Endodermal cell (in vitro differentiated cells): ENCODE data around the gene TEX14. TPM values are rescaled to one million over a fixed set of nuclear protein-coding genes. Genes with fewer than 3 reads are reported as not detected.

Experiments
- DNase-seq: peaks from one replicate; pipeline ENCODE4 v3.0.0-alpha.2; 2017
- H3K27ac ChIP-seq: 2 replicates; pipeline ENCODE4 v1.5.1; 2013; ENCODE audit warnings: mild to moderate bottlenecking, low read depth, low read length, moderate library complexity
- H3K27me3 ChIP-seq: 2 replicates; pipeline ENCODE4 v1.6.1; 2013; ENCODE audit warnings: mild to moderate bottlenecking, low read length, moderate library complexity; ENCODE audit not compliant: insufficient read depth, control insufficient read depth, poor library complexity, severe bottlenecking
- H3K36me3 ChIP-seq: 2 replicates; pipeline ENCODE4 v1.7.0; 2013; ENCODE audit warnings: mild to moderate bottlenecking, low read length, moderate library complexity; ENCODE audit not compliant: control insufficient read depth, insufficient read depth
- H3K4me1 ChIP-seq: one replicate; pipeline ENCODE4 v1.7.0; 2013; ENCODE audit warnings: low read length; ENCODE audit not compliant: control insufficient read depth, insufficient read depth
- H3K4me3 ChIP-seq: 2 replicates; pipeline ENCODE4 v1.5.1; 2013; ENCODE audit warnings: mild to moderate bottlenecking, low read length, moderate library complexity
- H3K9ac ChIP-seq: 2 replicates; pipeline ENCODE4 v1.6.1; 2013; ENCODE audit warnings: mild to moderate bottlenecking, low read length, moderate library complexity; ENCODE audit not compliant: poor library complexity, severe bottlenecking; ENCODE audit errors: extremely low read depth
- H3K9me3 ChIP-seq: 2 replicates; pipeline ENCODE4 v1.6.1; 2013; ENCODE audit warnings: mild to moderate bottlenecking, low read length, moderate library complexity; ENCODE audit not compliant: control insufficient read depth
- H3K27ac Mint-ChIP-seq: 2 replicates; pipeline ENCODE4 v1.8.0; 2020; ENCODE audit warnings: mixed read lengths
- H3K27me3 Mint-ChIP-seq: 2 replicates; pipeline ENCODE4 v1.8.0; 2021; ENCODE audit warnings: mild to moderate bottlenecking, mixed read lengths; ENCODE audit not compliant: insufficient read depth
- H3K36me3 Mint-ChIP-seq: 2 replicates; pipeline ENCODE4 v1.8.0; 2020; ENCODE audit warnings: low read depth, mixed read lengths
- H3K4me1 Mint-ChIP-seq: 2 replicates; pipeline ENCODE4 v1.8.0; 2020; ENCODE audit warnings: mixed read lengths
- H3K4me3 Mint-ChIP-seq: 2 replicates; pipeline ENCODE4 v1.8.0; 2020; ENCODE audit warnings: mild to moderate bottlenecking, moderate library complexity, mixed read lengths
- H3K9me3 Mint-ChIP-seq: 2 replicates; pipeline ENCODE4 v1.8.0; 2020; ENCODE audit warnings: mild to moderate bottlenecking, mixed read lengths
- CTCF ChIP-seq: fragments of 200-600 bp; sonication (generic); conservative IDR thresholded peaks from 2 replicates; pipeline ENCODE4 v1.5.0; 2021; ENCODE audit warnings: antibody characterized with exemption, mild to moderate bottlenecking
- WGBS, 2 experiments: methylation state at CpG; one replicate each; pipeline versions ENCODE4 v1.1.5 to v1.1.7; 2013; ENCODE audit warnings: missing lambda C conversion rate in 2 of 2, mixed read lengths in 1 of 2; ENCODE audit not compliant: insufficient coverage in 1 of 2, insufficient read length in 1 of 2; 5-methylcytosine and 5-hydroxymethylcytosine counted together
- total RNA-seq, 2 donors: library from RNA; stranded (reverse); fragmentation: NEBNext Ultra II Directional in 1 of 2; extraction: Animal tissue kit (Norgen Biotek cat#: 25700) in 1 of 2; gene quantifications; 2 replicates in 1 of 2; 3 replicates in 1 of 2; pipeline ENCODE4 v1.2.1, GENCODE V29; 2021

The TEX14 gene
- total RNA-seq, 2 donors from 2014 or later, result 0.09 to 0.18 TPM

DNA sequence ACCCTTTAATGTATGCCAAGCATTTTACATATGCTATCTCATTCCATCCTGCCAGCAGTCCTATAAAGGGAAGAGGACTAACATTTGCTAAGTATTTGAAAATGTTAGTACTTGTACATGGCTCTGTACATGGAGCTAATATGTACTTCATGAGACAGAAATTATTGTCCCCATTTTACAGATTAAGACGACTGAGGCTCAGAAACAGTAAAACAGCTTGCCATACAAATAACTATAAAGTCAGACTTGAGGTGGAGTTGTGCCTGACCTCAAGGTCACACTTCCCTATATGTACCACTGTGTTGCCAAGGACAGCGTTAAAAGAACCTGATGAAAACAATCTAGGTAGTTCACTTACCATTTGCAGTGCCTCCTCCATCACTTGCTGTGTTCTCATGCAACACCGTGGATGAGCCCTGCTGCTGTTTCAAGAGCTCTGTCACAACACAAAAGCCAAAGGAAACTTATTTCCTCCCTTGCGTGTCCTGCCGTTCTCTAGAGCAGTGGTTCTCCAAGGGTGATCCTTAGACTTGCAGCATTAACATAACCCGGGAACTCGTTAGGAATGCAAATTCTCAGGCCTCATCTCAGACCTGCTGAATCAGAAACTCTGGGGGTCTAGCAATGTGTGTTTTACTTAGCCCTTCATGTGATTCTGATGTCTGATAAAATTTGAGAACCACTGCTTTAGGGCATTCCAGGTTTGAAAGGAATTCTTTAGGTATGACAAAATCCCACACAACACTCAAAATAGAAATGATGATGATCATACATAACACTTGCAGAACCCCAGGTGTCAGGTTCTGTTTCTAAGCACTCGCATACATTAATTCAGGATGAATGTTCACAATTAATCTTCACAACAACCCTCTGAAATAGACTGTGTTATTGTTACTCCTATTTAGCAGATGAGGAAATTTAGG, 126.2 kb downstream of the TEX14 start:
- Histone ChIP-seq H3K9me3 (no peaks in the 10 kb centered on the region), H3K27me3 (no peaks in the 10 kb centered on the region), H3K9ac (no peak overlapping the region), H3K4me3 (no peak overlapping the region), H3K4me1 (no peaks in the 10 kb centered on the region), H3K27ac (no peak overlapping the region), H3K36me3 (no peaks in the 10 kb centered on the region)
- WGBS, 2 experiments, result 49 to 64% methylated on average over 8 of the region's 8 CpGs
- Mint-ChIP-seq H3K27me3 (no peaks in the 10 kb centered on the region), H3K27ac (peak overlapping the region; percentile 75), H3K4me1 (peaks cover 9% of the 10 kb centered on the region), H3K36me3 (no peaks in the 10 kb centered on the region), H3K9me3 (no peaks in the 10 kb centered on the region), H3K4me3 (no peak overlapping the region)
- peak; percentile 70 for DNase-seq
- no peak for TF ChIP-seq CTCF

- no peaks in the 10 kb centered on the region for H3K27me3 Mint-ChIP-seq
- H3K9me3 ChIP-seq, result no peaks in the 10 kb centered on the region
Measured at GRCh38 chr17:58564971-58565370, 126.9 kb downstream of the TEX14 start.

GRCh38 chr17:58564243-58564642, 127.6 kb downstream of the TEX14 start:
- Histone ChIP-seq H3K27me3 (no peaks in the 10 kb centered on the region), H3K4me1 (no peaks in the 10 kb centered on the region), H3K27ac (no peak overlapping the region), H3K4me3 (no peak overlapping the region), H3K9ac (no peak overlapping the region), H3K9me3 (no peaks in the 10 kb centered on the region), H3K36me3 (no peaks in the 10 kb centered on the region)
- no peaks in the 10 kb centered on the region for H3K27me3 Mint-ChIP-seq
- no peak for TF ChIP-seq CTCF
- H3K9me3 Mint-ChIP-seq, result no peaks in the 10 kb centered on the region
- no peaks in the 10 kb centered on the region for H3K36me3 Mint-ChIP-seq
- DNase-seq, result no peak
- H3K27ac Mint-ChIP-seq, result no peak overlapping the region
- no peak overlapping the region for H3K4me3 Mint-ChIP-seq
- 85 to 94% methylated on average over 2 of the region's 2 CpGs for WGBS, 2 experiments
- H3K4me1 Mint-ChIP-seq, result peaks cover 9% of the 10 kb centered on the region

More at GRCh38 chr17:58564971-58565370, 126.9 kb downstream of the TEX14 start:
- Histone ChIP-seq H3K9ac (no peak overlapping the region), H3K4me3 (no peak overlapping the region), H3K27ac (no peak overlapping the region), H3K36me3 (no peaks in the 10 kb centered on the region), H3K4me1 (no peaks in the 10 kb centered on the region), H3K27me3 (no peaks in the 10 kb centered on the region)
- H3K36me3 Mint-ChIP-seq, result no peaks in the 10 kb centered on the region
- H3K4me1 Mint-ChIP-seq, result peaks cover 9% of the 10 kb centered on the region
- H3K9me3 Mint-ChIP-seq, result no peaks in the 10 kb centered on the region
- 78 to 94% methylated on average over 1 of the region's 1 CpG for WGBS, 2 experiments
- DNase-seq, result no peak
- TF ChIP-seq CTCF, result no peak
- no peak overlapping the region for H3K27ac Mint-ChIP-seq
- no peak overlapping the region for H3K4me3 Mint-ChIP-seq
